Stomach (tissue), 4 donors: ENCODE results near the gene ATP6V0C.

Source experiments
- EP300 ChIP-seq: sonication (generic); formaldehyde crosslinking; IDR thresholded peaks from one replicate; pipeline ENCODE4 v1.6.1; 2017; ENCODE audit warnings: antibody characterized with exemption
- TF ChIP-seq, protein P1 (sequence below), 7 experiments: fragments of 450-650 bp in 4 of 7; fragments of 200-600 bp in 3 of 7; sonication (generic) in 3 of 7; IDR thresholded peaks; one replicate each; pipeline ENCODE4 v1.5.1; 2016 to 2019; ENCODE audit warnings: antibody characterized with exemption in 7 of 7, control low read depth in 2 of 7, mild to moderate bottlenecking in 1 of 7

DNA sequence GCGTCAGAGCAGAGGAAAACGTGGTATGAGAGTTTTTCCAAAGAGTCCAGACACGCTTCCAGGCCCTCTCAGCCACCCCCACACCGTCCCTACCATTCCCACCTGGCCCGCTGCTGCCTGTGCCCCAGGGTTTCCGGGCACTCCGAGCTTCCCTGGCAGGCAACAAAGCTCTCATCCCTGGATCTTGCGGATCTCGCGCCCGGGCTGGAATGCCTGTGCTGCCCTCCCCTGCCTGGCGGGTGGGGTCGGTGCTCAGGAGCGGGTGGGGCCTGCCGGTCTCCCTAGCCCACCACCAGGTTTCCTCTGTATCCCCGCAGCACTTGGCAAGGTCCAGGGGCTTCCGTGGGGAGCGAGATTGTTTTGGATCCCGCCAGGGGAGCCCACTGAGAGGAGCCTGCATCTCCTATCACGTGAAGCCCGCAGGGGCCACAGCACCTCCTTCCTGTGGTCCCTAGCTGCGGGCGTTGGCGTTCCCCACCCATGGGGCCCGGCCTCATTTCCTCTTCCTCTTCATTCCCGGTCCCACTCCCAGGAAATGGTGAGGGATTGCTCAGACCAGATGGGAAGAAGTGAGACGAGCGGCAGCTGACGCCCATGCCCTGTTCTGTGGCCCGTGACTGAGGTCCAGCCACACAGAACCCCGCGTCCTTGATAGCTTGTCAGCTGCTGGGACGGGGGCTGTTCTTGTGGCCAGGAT is 27.8 kb upstream of the ATP6V0C start:
- no peak for TF ChIP-seq EP300
- TF ChIP-seq, protein P1, sequence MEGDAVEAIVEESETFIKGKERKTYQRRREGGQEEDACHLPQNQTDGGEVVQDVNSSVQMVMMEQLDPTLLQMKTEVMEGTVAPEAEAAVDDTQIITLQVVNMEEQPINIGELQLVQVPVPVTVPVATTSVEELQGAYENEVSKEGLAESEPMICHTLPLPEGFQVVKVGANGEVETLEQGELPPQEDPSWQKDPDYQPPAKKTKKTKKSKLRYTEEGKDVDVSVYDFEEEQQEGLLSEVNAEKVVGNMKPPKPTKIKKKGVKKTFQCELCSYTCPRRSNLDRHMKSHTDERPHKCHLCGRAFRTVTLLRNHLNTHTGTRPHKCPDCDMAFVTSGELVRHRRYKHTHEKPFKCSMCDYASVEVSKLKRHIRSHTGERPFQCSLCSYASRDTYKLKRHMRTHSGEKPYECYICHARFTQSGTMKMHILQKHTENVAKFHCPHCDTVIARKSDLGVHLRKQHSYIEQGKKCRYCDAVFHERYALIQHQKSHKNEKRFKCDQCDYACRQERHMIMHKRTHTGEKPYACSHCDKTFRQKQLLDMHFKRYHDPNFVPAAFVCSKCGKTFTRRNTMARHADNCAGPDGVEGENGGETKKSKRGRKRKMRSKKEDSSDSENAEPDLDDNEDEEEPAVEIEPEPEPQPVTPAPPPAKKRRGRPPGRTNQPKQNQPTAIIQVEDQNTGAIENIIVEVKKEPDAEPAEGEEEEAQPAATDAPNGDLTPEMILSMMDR (IDR thresholded peaks at IDR 0.05) = no peak
